ENCODE results near the gene DIPK2B.

The DIPK2B gene

DNA sequence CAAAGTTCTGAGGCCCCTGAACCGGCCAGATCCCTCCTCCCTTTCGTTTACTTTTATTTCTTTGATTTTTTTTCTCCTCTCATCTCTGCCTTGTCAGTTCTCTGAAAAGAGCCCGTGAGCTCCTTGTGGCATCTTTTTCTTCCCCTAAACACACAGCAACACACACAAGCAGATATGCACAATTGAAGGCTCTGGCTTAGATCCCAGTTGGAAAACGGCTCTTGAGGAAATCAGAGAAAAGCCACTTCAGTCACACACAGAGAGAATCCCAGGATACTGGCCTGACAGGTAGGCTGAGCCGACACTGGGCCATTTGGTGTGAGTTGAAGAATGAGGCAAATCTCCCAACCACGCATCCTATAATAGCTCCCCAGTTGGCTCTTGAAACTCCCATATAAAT, 12.9 kb downstream of the DIPK2B start:
- H3K4me3 ChIP-seq (ENCODE audit: low read length) = no peak overlapping the region; the same call in 1 of the 2 replicates

DNA sequence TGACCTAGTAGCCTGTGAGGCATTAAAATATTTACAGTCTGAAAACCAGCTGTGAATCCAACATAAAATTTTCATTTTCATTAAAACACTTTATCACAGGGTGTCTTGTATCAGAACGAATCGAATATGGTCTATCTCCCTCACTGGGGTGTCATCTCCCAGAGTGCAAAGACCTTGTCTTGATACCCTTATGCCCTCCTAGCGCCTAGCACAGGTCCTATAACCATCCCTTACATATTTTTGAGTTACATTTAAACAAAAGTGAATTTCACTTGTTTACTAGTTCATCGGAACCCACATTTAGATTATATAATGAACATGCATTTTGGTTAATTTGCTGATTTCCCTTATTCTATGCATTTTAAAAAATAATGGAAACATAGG, 14.0 kb downstream of the DIPK2B start:
- no peak for TF ChIP-seq ZNF274 (IDR thresholded peaks at IDR 0.05; ENCODE audit: low read depth, low read length)
- H3K4me3 ChIP-seq (ENCODE audit: low read length) = no peak overlapping the region

More for the DNA sequence above, 12.9 kb downstream of the DIPK2B start:
- TF ChIP-seq ZNF274 (IDR thresholded peaks at IDR 0.05; ENCODE audit: low read depth, low read length) = no peak

DNA sequence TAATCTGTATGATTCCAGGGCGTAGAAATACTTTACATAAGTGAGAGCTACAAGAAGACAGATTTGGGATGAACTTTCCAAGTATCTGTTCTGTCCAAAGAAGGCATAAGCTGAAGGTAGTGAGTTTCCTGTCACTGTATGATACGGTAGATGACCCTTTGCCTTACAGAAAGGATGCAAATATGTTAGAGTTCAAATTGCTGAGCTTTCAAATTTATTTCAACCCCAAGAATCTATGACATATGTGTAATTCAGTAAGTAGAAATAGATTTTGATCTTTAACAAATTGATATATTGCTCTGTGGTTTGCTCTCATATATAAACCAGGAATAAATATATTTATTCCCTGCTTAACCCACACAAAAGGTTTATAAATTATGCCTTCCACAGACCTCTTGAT, 16.5 kb downstream of the DIPK2B start:
- TF ChIP-seq ZNF274 (IDR thresholded peaks at IDR 0.05; ENCODE audit: low read depth, low read length) = no peak
- H3K4me3 ChIP-seq (ENCODE audit: low read length) = no peak overlapping the region

DNA sequence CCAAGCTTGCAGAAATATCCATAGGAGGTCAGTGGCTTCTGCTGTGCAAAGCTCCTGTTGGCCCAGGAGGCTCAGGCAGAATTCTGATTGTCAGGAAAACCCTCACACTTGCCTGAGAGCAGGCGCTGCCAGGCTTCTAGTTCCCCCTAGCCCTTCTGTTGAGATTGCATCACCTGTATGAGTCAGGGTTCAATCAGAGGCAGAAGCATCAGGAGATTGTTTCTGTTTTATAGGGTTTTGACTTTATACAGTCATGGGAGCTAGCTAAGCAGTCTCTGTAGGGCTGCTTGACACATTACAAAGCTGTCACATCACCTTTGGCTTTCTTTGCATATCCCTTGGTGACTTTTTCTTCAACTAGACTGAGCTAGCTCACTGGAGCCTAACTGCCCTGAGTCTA, 27.8 kb downstream of the DIPK2B start:
- H3K4me3 ChIP-seq (ENCODE audit: low read length) = no peak overlapping the region
- no peak for TF ChIP-seq ZNF274 (IDR thresholded peaks at IDR 0.05; ENCODE audit: low read depth, low read length)

DNA sequence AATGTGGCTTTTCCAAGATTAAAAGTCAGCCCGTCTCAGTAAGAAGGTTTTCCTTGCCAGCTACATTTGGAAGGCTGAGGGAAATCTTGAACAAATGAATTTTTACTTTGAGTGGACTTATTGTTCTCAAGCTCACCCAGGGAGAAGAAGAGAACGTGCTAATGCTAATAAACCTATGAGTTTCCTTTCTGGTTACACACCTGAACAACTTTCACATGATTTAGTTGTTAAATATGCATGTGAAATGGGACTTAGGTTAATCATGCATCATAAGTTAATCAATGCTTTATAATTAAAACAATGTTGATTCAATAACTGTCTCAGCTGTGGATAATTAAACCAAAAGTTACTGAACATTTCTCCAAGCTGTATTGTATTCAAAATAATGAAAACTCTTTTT, 33.9 kb downstream of the DIPK2B start:
- H3K4me3 ChIP-seq (ENCODE audit: low read length) = no peak overlapping the region
- no peak for TF ChIP-seq ZNF274 (IDR thresholded peaks at IDR 0.05; ENCODE audit: low read depth, low read length)

DNA sequence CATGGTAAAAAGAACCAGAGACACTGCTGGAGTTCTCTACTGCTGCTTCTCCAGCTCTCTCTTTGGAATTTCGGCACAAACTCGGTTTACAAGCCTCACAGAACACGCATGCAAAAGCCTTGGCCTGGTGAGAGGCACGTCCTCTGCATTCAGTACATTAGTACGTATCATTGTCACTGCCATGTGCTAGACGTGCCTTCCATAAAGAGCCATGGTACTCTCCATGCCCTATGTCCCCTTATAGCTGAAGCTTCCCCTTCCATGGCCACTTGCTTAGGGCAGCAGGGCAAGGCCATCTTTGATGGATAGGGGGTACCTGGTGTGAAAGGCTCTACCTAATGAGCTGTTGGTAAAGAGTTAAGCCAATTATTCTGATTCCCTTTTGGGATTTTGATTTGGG, 35.0 kb downstream of the DIPK2B start:
- no peak overlapping the region for H3K4me3 ChIP-seq (ENCODE audit: low read length)
- TF ChIP-seq ZNF274 (IDR thresholded peaks at IDR 0.05; ENCODE audit: low read depth, low read length) = no peak

DNA sequence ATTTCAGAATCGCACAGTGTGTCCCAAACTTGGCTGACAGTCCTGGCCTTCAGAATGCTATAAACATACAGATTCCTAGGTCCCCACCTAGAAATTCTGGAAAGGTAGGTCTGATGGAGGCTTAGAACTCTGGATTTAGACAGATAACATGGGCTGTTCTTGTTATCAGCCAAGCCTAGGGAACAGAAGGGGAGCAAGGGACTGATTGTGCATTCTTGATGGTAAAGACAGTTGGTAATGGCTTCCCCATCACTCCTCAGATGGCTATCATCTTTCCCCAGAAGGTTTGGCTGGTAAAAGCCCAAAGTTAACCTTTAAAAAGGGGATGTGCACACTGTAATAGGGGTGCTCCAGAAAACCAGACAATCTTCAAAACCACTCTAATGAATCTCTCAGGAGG, 35.7 kb downstream of the DIPK2B start:
- no peak overlapping the region for H3K4me3 ChIP-seq (ENCODE audit: low read length)
- TF ChIP-seq ZNF274 (IDR thresholded peaks at IDR 0.05; ENCODE audit: low read depth, low read length) = no peak

DNA sequence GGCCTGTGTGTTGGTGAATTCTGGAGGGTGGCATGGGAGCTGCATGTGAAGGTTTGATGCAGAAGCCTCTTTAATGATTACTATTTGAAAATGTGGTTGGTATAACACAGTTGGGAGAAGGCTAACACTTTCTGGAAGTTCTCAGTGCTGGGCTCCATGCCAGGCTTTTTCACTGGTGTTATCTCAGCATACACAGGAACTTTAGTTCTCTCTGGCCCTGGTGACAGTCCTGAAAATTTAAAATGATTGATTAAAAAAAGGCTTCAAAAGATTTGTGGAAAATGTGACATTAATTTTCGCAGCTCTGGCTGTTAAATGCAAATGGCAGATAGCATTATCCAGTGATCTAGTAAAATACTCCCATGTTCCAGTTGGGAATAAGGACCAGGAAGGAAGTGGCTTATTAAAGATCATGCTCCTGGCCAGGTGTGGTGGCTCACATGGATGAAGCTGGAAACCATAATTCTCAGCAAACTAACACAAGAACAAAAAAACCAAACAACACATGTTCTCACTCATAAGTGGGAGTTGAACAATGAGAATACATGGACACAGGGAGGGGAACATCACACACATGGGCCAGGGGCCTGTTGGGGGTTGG, 36.6 kb downstream of the DIPK2B start:
- H3K4me3 ChIP-seq (ENCODE audit: low read length) = no peak overlapping the region
- no peak for TF ChIP-seq ZNF274 (IDR thresholded peaks at IDR 0.05; ENCODE audit: low read depth, low read length)

DNA sequence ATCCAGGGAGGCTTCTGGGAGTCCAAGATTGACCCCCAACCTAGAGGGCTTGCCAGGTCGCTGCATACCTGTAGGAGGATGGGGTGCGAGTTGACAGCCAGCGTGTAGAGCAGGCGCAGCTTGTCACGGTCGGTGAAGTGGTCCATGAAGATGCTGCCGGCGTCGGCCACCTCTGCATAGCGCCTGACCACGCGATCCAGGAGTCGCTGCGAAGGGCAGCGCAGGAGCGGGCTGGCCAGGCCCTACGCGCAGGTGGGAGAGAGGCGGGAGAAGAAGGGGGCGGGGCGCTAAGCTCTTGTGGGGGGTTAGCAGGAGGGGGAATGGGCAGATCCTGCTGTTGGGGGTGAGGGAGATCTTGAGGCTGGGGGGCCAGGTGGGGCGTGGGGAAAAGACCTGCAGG, 43.0 kb downstream of the DIPK2B start:
- H3K4me3 ChIP-seq (ENCODE audit: low read length) = no peak overlapping the region
- TF ChIP-seq ZNF274 (IDR thresholded peaks at IDR 0.05; ENCODE audit: low read depth, low read length) = no peak

DNA sequence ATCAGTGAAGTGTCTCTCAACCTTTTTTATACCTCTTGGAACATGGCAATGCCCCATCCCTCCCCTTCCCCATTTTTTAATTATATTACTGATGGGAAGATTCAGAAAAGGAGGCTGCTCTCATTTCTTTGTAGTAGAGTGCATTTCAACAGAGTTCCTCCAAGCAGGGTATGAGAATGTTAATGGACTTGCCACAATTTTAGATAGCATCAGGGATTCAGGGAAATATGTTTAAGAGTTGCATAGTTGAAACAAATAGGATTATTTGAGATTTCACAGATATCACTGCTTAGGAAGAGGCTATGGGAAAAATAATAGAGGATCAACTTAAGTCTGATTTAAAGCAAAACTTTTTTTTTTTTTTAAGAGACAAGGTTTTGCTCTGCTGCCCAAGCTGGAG, 46.2 kb downstream of the DIPK2B start:
- no peak for TF ChIP-seq ZNF274 (IDR thresholded peaks at IDR 0.05; ENCODE audit: low read depth, low read length)
- no peak overlapping the region for H3K4me3 ChIP-seq (ENCODE audit: low read length)

DNA sequence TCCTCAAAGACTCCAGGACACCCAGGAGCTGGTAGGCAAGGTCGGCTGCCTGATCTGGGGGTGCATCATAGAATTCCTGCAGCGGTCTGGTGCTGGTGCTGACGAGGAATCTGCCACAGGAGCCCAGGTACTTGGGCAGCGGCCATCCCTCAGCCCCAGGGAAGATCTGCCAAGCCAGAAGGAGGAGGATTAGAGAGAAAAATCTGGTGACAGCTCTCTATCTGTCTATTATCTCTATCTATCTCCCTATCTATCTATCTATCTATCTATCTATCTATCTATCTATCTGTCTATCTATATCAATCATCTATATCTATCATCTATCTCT, 46.7 kb downstream of the DIPK2B start:
- no peak for TF ChIP-seq ZNF274 (IDR thresholded peaks at IDR 0.05; ENCODE audit: low read depth, low read length)
- no peak overlapping the region for H3K4me3 ChIP-seq (ENCODE audit: low read length)

All from GM08714 (cell line).